IMR-90 (cell line): ENCODE measurements around the gene PHGDH. TPM values are rescaled to one million over a fixed set of nuclear protein-coding genes. Genes with fewer than 3 reads are reported as not detected.

Source experiments
- ATAC-seq: fragments of 200-7000 bp; cut with Tn5 transposase; 2 replicates; pipeline ENCODE4 v1.9.1; 2020; ENCODE audit warnings: low read depth, mild to moderate bottlenecking, moderate library complexity
- BruUV-seq: library from RNA; stranded (reverse); fragments of 400-500 nt; replicated peaks from 2 replicates; lab custom pipeline; 2021; lab: Mats Ljungman, UMichigan
- CTCF ChIA-PET: fragments of 300-600 bp; formaldehyde crosslinking; extraction: SDS; loops from one replicate; lab custom pipeline; 2021; ENCODE audit warnings: antibody characterized with exemption; lab: Yijun Ruan, JAX
- POLR2A ChIA-PET: fragments of 300-600 bp; sonication (Branson Sonifier 250); formaldehyde crosslinking; loops from one replicate; lab custom pipeline; 2022; ENCODE audit warnings: antibody characterized with exemption; ENCODE audit not compliant: unreplicated experiment; lab: Charles Lee
- DNase-seq: peaks from one replicate; pipeline ENCODE4 v3.0.0; 2013
- H2AFZ ChIP-seq: replicated peaks from 2 replicates; pipeline ENCODE3; 2013; ENCODE audit warnings: low read length, mild to moderate bottlenecking; ENCODE audit not compliant: poor library complexity
- H2AK5ac ChIP-seq: 2 replicates; pipeline ENCODE4 v1.6.1; 2013; ENCODE audit warnings: low read depth, low read length, inconsistent platforms
- H2AK9ac ChIP-seq: replicated peaks from 2 replicates; pipeline ENCODE3; 2013; ENCODE audit warnings: mild to moderate bottlenecking, low read depth, low read length, moderate library complexity; ENCODE audit not compliant: poor library complexity
- H2BK120ac ChIP-seq: 2 replicates; pipeline ENCODE4 v1.6.1; 2013; ENCODE audit warnings: low read depth, low read length, inconsistent platforms
- H2BK15ac ChIP-seq: 3 replicates; pipeline ENCODE4 v1.6.1; 2013; ENCODE audit warnings: low read depth, low read length, inconsistent platforms
- H2BK20ac ChIP-seq: 2 replicates; pipeline ENCODE4 v1.6.1; 2013; ENCODE audit warnings: low read depth, mild to moderate bottlenecking, inconsistent platforms, low read length, moderate library complexity
- H2BK5ac ChIP-seq: 2 replicates; pipeline ENCODE4 v1.6.1; 2013; ENCODE audit warnings: mild to moderate bottlenecking, low read depth, low read length, inconsistent platforms; ENCODE audit not compliant: poor library complexity, severe bottlenecking
- H3K14ac ChIP-seq: replicated peaks from 2 replicates; pipeline ENCODE4 v1.6.1; 2013; ENCODE audit warnings: low read depth, low read length, inconsistent platforms
- H3K18ac ChIP-seq: 2 replicates; pipeline ENCODE4 v1.6.1; 2013; ENCODE audit warnings: low read depth, low read length, control low read depth
- H3K23ac ChIP-seq: 2 replicates; pipeline ENCODE4 v1.6.1; 2013; ENCODE audit warnings: low read depth, low read length, inconsistent platforms
- H3K27ac ChIP-seq: 2 replicates; pipeline ENCODE4 v1.5.1; 2013; ENCODE audit warnings: mild to moderate bottlenecking, control low read depth, low read length; ENCODE audit not compliant: insufficient read depth
- H3K27me3 ChIP-seq: 2 replicates; pipeline ENCODE4 v1.6.1; 2013; ENCODE audit warnings: low read length; ENCODE audit not compliant: control insufficient read depth, insufficient read depth
- H3K36me3 ChIP-seq: 2 replicates; pipeline ENCODE4 v1.6.1; 2013; ENCODE audit warnings: low read length, mixed read lengths; ENCODE audit not compliant: control insufficient read depth, insufficient read depth
- H3K4ac ChIP-seq: 2 replicates; pipeline ENCODE4 v1.6.1; 2013; ENCODE audit warnings: low read depth, low read length, inconsistent platforms
- H3K4me1 ChIP-seq: 2 replicates; pipeline ENCODE4 v1.6.1; 2013; ENCODE audit warnings: low read length, mixed read lengths; ENCODE audit not compliant: control insufficient read depth, insufficient read depth
- H3K4me2 ChIP-seq: 2 replicates; pipeline ENCODE4 v1.6.1; 2013; ENCODE audit warnings: low read depth, mild to moderate bottlenecking, control low read depth, low read length, moderate library complexity
- H3K4me3 ChIP-seq: 2 replicates; pipeline ENCODE4 v1.5.1; 2013; ENCODE audit warnings: low read depth, mild to moderate bottlenecking, control low read depth, low read length, moderate library complexity; ENCODE audit not compliant: insufficient read depth
- H3K56ac ChIP-seq: 2 replicates; pipeline ENCODE4 v1.6.1; 2013; ENCODE audit warnings: low read length, inconsistent platforms; ENCODE audit not compliant: insufficient read depth; ENCODE audit errors: extremely low read depth
- H3K79me1 ChIP-seq, 2 experiments: 2 replicates each; pipeline ENCODE4 v1.6.1; 2013; ENCODE audit warnings: low read length in 2 of 2, inconsistent platforms in 1 of 2, low read depth in 1 of 2
- H3K9ac ChIP-seq: 2 replicates; pipeline ENCODE4 v1.6.1; 2013; ENCODE audit warnings: low read depth, low read length, control low read depth
- H3K9me1 ChIP-seq: 2 replicates; pipeline ENCODE4 v1.6.1; 2013; ENCODE audit warnings: low read length, inconsistent platforms; ENCODE audit not compliant: insufficient read depth
- H3K9me3 ChIP-seq: 2 replicates; pipeline ENCODE4 v1.6.1; 2013; ENCODE audit warnings: low read length; ENCODE audit not compliant: control insufficient read depth, insufficient read depth
- H4K20me1 ChIP-seq: 2 replicates; pipeline ENCODE4 v1.6.1; 2013; ENCODE audit warnings: low read length, inconsistent platforms; ENCODE audit not compliant: insufficient read depth
- H4K5ac ChIP-seq: 2 replicates; pipeline ENCODE4 v1.6.1; 2013; ENCODE audit warnings: mild to moderate bottlenecking, low read depth, low read length, control low read depth
- H4K8ac ChIP-seq, 2 experiments: 2 replicates each; pipeline ENCODE4 v1.6.1; 2013; ENCODE audit warnings: low read depth in 2 of 2, low read length in 2 of 2, control low read depth in 1 of 2, inconsistent platforms in 1 of 2
- H4K91ac ChIP-seq: 2 replicates; pipeline ENCODE4 v1.6.1; 2013; ENCODE audit warnings: low read depth, low read length, inconsistent platforms; ENCODE audit not compliant: insufficient read depth
- BHLHE40 ChIP-seq: fragments of 150-350 bp; IDR thresholded peaks from 2 replicates; pipeline ENCODE4 v1.6.1; 2016; ENCODE audit warnings: mild to moderate bottlenecking, low read depth, low read length
- CHD1 ChIP-seq: IDR thresholded peaks from 2 replicates; pipeline ENCODE4 v1.6.1; 2012; ENCODE audit warnings: low read depth, low read length, improper control_type of control experiment
- NFE2L2 ChIP-seq: fragments of 150-350 bp; IDR thresholded peaks from 2 replicates; pipeline ENCODE4 v1.6.1; 2016; ENCODE audit warnings: low read depth, mild to moderate bottlenecking, low read length
- SMC3 ChIP-seq: fragments of 150-350 bp; IDR thresholded peaks from 2 replicates; pipeline ENCODE4 v1.6.1; 2016; ENCODE audit warnings: low read depth, mild to moderate bottlenecking, antibody characterized with exemption, low read length, moderate library complexity
- WGBS, 2 experiments: methylation state at CpG; one replicate each; pipeline versions ENCODE4 v1.1.5 to v1.1.7; 2013; ENCODE audit warnings: missing lambda C conversion rate in 2 of 2; ENCODE audit not compliant: insufficient read length in 1 of 2; ENCODE audit errors: extremely low coverage in 2 of 2; 5-methylcytosine and 5-hydroxymethylcytosine counted together
- dilution Hi-C: fragments of 300-500 bp; cut with HindIII; formaldehyde crosslinking; loops from one replicate; pipeline ENCODE4 v1.14.3; 2018; ENCODE audit warnings: low sequenced_read_pairs; ENCODE audit not compliant: unreplicated experiment
- in situ Hi-C: fragments of 300-500 bp; cut with MboI; formaldehyde crosslinking; loops from 3 replicates; pipeline ENCODE4 v1.14.3; 2019; ENCODE audit warnings: low sequenced_read_pairs, inconsistent platforms, mixed read lengths
- intact Hi-C: fragments of 100-400 bp; cut with micrococcal nuclease; formaldehyde crosslinking; loops from 2 replicates; pipeline ENCODE4 v1.10.0; 2022
- polyA plus RNA-seq, 3 experiments: library from polyadenylated mRNA; depleted of rRNA; stranded (reverse); fragments of >200 nt; gene quantifications; 2 replicates each; pipeline ENCODE4 v1.2.3, GENCODE V29; 2012; ENCODE audit warnings: low replicate concordance in 1 of 3
- total RNA-seq: library from RNA; depleted of rRNA; stranded (reverse); fragments of >200 nt; gene quantifications from 2 replicates; pipeline ENCODE4 v1.2.3, GENCODE V29; 2012

Gene PHGDH
- total and polyA plus RNA-seq, 2 of the 4 experiments (the other 2 are of a cell fraction), result 87.9 to 331 TPM

- Histone ChIP-seq H2AK5ac (no peak overlapping the region), H2AFZ (no peak overlapping the region), H4K8ac (no peak overlapping the region), H3K9me3 (peaks cover 7% of the 10 kb centered on the region), H3K27me3 (peaks cover 12% of the 10 kb centered on the region), H3K9me1 (no peaks in the 10 kb centered on the region), H3K23ac (no peak overlapping the region), H3K4me2 (no peak overlapping the region), H4K5ac (no peak overlapping the region), H3K4me3 (no peak overlapping the region), H3K36me3 (no peaks in the 10 kb centered on the region), H2BK120ac (no peak overlapping the region), H3K27ac (no peak overlapping the region), H3K4ac (no peak overlapping the region), H4K20me1 (no peaks in the 10 kb centered on the region), H3K4me1 (no peaks in the 10 kb centered on the region), H2AK9ac (no peak overlapping the region), H2BK15ac (no peak overlapping the region), H3K18ac (no peak overlapping the region), H3K14ac (no peak overlapping the region), H3K79me1 (no peaks in the 10 kb centered on the region), H3K9ac (no peak overlapping the region), H2BK20ac (no peak overlapping the region), H3K56ac (no peak overlapping the region), H2BK5ac (no peak overlapping the region), H4K91ac (no peak overlapping the region)
- ChIA-PET CTCF (no interaction called here), POLR2A (no interaction called here)
- DNase-seq (no peak), ATAC-seq (no peak)
- dilution Hi-C loops (no loop called here), in situ Hi-C loops (no loop called here), intact Hi-C loops (no loop called here)
- 80% methylated on average over 1 of the region's 3 CpGs; no CpG with 5 or more reads in 1 of the 2 experiments for WGBS, 2 experiments
- no TSS peak for BruUV-seq
- TF ChIP-seq NFE2L2 (no peak), BHLHE40 (no peak), SMC3 (no peak), CHD1 (no peak)
Measured at GRCh38 chr1:119697598-119697997, 14.1 kb upstream of the PHGDH start.
